Left hindlimb (tissue), 1 donor: ENCODE data around the gene TRNP1.

ENCODE experiments used
- DNase-seq: peaks from one replicate; pipeline ENCODE4 v3.0.0-alpha.2; 2018

Gene TRNP1

DNA sequence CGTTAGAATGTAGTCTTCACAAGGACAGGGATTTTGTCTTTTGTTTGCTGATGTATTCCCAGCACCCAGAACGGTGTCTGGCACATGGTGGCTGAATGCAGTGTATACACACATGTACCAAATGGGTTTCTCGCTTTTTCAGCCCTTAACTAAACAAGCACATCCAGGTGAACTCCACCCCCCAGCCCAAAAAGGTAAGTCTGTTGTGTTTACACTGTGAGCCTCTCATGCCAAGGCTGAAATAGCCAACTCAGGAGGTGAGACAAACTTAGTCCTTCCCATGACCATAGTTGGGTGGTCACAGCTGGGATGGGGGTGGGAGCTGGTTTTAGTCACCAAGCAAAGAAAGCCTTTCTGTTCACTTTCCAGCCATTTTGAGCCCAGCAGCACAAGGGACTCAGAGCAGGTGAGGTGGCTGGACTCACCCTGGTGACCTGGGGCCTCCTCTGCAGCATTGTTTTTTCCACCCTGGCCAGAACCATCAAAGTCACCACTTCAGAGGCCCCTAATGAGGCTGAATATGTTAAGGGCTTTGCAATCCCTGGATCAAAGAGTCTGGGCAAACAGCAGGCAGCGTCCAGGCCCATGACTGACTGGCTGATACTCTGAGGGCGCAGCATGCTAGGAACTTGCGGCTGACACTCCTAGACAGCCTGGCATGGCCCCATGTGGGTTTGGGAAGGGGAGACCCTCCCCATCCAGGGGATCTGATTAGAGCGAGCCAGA is 10.4 kb downstream of the TRNP1 start:
- DNase-seq: no peak

DNA sequence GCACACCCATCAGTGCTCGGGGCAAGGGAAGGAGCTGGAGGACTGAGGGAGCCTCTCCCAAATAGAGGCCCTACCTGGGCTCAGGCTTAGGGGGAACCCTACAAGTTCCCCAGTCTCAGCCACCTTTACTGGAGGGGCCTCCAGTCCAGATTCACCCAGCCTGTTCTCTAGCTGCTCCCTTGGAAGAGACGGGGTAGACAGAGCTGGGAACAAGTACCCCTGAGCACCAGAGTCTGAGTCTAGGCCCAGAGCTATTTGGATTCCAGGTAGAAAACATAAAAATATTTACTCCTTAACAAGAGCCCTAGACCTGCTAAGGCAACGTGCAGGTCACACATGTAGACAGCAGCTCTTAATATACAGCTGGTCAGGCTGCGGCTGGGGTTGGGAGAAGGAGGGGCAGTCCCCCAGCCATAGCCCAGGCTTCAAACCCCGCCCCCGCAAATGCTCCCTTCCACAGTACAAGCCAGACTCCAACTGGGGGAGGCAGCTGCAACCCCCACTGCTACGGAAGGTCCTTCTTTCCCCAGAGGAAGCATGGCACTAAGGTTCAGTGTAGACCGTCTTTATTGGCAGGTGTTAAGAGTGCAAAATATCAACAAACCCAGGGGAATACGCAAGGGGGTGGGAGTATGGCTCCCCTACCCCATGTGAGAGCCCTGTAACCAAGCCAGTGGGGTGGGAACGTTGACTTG is 11.1 kb downstream of the TRNP1 start:
- no peak for DNase-seq

DNA sequence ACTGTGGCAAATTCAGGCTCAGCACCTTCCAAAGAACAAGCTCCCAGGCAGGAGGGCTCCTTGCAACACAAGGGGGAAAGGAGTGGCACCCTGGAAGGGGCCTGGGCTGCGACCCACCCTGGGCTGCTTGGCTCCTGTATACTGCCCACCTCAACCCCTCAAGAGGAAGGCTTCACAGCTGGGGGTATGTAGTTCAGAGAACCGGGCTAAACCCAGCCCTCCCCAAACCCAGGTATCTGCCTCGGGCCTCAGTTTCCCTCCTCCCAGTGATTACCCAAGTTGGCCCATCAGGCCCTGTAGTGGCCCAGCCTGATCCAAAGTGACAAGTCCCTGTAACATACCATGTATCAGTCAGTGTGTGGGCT is 11.7 kb downstream of the TRNP1 start:
- no peak for DNase-seq

DNA sequence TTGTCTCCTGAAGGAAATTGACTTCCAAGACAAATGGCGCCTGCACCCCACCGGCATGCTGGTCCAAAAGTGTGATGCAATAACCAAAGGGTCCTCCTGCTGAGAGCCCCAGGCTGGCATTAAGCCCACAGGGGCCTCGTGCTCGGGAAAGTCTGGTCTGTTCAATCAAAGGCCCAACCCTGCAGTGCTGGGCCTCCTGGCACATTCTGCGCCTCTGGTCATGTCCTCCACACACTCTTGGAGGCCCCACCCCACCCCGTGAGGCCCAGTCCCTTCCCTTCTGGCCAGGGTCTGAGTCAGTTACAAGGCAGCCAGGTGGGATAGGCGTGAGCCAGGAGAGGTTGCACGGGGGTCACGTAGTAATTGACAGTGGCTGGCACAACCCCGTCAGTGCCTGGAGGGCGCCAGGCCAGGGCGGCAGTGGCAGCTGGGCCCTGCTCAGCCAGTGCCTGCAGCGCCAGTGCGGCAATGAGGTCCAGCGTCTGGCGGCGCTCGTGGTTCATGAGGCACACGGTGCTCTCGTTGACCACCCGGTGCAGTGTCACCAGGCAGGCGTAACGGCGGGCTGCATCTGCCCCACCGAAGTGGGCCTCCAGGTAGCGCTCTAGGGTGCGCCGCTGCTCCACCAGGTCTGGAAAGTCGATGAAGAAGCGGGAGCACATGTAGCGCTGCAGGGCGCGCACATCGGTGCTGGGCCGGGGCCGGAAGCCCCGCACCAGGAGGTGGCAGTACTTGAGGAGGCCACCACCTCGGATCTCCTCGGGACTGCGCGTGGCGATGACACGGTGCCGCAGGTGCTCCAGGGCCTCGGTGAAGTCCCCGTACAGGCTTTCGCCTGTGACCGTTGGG is 12.4 kb downstream of the TRNP1 start:
- DNase-seq: no peak

DNA sequence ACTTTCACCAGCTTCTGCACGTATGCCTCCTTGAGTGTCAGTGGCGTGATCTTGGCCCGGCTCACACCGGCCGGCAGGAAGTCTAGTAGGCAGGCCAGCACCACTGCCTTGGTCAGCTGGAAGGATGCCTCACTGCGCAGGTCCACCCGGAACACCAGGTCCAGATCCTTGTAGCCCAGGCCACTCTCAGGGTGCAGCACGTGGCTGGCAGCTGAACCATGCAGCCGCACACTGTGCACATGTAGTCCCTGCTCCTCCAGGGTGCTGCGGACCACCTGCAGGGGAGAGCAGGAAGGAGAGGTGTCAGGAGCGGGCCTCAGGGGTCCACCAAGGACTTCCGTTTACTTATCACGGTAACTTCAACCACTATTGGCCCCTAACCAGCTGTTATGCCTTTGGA is 13.2 kb downstream of the TRNP1 start:
- no peak for DNase-seq

DNA sequence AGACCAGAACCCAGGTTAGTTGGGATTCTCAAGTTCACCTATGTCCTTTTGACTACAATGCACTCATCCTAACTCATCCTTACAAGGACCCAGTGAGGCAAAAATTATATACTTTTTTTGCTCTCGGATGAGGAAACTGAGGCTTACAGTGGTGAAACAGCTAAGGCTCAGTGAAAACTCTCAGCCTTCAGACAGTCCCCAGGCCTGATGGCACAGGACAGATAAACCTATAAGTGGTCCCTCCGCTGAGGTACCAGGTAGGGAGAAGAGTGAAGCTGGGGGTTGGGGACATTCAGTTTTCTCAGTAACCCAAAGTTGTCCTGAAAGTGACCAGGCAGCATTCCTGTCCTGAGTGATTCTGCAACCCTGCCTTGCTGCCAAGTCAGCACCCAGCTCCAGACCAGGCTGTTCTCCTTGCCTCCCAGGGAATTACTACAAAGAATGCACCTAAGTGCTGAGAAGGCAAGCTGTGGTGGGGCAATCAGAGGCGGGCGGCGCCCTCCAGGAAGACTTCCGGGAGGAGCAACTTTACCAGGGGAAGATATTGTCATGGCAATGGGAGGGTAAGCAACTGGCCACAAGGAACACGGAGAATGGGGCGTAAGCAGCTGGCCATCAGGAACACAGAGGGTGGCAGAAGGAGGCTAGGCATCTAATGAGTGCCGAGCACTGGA is 14.6 kb downstream of the TRNP1 start:
- no peak for DNase-seq

DNA sequence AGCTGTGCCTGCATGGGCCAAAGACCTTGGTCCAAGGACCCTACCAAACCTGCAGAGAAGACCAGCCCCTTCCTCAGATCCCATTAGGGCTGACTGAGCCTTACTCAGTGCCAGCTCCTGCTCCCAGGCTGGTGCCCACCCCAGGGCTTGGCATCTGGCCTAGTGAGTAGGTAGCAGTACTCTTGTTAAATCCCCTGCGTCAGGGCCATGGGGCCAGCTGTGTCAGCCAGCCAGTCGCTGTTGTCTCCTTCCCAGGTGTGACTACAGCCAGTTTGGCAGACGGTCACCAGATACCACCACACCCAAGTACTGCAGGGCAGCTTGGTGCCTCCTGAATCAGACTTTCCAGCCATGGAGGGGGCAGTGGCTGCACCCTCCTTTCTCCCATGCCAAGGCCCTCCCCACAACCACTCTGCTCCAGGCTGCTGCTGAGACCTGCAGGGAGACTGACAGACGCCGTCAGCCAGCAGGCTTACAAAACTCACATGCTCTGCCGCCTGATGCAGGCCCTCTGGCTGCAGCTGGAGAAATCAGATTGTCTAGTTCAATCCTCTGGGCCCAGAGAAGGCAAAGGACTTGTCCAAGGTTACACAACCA is 16.2 kb downstream of the TRNP1 start:
- DNase-seq: peak; percentile 44

DNA sequence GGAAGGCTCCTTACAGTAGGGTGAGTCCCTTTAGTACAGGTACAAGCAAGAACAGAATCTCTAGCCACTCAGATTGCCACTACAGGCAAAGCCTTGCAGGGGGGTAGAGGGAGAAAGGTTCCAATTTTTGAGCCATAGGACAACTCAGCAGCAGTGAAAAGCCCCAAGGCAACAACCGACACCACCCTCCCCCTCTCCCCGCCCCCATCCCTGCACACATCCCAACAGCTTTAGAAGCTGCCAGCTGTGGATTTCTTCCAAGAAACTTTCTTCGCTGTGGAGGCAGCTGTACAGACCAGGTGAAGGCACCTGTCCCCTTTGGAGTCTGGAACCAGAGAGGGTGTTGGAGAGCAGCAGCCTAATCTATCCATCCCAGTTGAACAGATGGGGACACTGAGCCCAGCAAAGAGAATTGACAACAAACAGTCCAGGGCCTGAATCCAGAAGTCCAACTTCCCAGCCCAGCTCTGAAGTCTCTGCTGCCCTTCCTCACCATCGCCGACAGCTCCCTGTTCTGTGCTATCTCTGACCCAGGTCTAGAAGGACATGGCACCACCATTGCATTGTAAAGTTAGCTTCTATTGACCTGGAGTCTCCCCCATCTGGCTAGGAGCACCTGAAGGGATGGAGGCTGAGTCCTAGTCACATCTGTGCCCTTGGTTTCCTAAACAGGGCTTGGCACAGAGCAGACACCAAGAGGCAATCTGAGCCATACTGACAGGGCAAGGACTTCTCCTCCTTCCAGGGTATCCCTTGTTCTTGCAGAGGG is 16.9 kb downstream of the TRNP1 start:
- no peak for DNase-seq

DNA sequence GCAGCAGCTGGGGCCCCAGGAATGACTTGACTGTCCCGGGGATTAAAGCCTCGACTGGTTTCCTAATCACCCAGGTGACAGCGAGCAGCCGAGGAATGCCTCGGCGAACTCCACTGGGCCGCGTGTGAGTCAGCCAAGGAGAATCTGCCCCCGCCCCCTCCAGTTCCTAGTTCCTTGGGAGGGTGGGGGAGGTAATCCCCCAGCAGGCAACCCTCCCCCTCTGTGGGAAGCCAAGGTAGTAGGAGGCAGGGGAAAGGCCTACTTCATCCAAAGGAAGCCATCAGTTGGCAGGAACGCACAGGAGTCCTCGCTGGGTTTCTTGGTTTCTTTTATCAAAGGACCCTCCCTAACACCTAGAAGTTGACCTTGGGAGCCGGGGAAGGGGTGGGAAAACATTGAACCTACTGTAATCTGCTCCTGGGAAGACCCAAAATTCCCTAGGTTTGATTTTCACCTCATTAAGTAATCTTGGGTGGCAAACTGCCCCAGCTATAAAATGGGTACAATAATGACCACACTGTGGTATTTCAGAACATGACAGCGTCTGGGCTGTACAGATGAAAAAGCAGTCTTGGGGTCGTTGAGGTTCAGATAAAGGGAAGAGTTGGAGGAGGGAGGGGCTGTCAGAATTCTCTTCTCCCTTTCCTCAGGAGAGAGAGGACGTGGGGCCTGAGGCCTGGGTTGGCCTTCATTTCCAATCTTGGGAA is 17.7 kb downstream of the TRNP1 start:
- DNase-seq: no peak

DNA sequence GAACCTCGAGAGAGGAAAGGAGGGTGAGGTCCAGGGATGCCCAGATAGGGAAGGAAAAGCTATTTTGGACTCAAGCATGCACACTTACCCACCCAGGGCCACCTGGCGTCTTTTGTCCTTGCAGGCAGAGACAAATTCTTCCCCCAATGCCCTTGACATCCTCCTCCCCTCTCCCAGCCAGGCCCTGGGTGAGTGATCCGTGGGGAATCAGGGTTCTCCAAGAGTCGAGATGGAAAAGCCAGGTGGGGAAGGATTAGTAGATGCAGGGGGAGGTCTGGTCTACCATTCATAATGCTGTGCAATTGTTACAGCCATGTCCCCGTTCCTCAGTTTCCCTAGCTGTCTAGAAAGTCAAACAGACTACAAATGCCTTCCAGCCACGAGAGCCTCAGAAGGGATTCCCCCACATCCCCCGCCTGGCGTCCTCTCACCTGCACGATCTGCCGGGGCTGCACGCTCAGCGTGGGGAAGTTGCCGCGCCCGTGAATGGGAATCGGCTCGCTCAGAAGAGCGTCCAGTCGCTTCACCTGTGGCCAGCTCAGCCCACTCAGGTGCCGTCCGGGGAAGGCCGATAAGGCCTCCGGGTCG is 18.6 kb downstream of the TRNP1 start:
- DNase-seq: no peak

DNA sequence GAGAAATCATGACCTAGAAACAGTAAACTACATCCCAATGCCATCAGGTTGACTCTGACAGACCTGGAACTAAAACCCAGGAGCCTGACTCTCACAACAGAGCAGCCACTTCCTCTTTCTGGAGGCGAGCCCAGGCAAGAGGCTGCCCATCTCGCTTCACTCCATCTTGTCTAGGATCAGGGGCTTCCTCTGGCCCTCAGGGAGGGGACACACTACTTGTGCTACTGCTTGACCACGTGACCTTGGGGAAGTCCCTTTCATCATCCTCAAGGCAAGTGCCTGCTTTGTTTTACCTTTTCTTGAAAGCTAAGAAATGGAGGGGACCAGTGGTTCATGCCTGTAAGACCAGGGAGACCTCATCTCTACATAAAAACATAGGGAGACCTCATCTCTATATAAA is 21.8 kb downstream of the TRNP1 start:
- DNase-seq: no peak

DNA sequence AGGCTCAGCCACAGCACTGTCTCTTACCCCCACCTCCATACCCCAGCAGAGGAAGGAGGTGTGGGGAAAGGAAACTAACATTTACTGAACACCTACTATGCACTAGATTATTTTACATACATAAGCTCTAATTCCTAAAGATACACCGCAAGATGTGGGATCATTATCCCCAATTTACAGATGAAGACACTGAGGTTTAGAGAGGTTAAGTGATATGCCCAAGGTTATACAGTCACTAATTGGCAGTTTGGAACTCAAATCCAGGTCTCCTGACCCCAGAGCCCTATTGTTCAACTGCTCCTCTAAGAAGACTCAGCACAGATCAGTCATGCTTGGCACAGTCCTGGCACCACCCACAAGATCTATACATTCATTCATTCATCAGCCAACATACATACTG is 22.9 kb downstream of the TRNP1 start:
- no peak for DNase-seq

DNA sequence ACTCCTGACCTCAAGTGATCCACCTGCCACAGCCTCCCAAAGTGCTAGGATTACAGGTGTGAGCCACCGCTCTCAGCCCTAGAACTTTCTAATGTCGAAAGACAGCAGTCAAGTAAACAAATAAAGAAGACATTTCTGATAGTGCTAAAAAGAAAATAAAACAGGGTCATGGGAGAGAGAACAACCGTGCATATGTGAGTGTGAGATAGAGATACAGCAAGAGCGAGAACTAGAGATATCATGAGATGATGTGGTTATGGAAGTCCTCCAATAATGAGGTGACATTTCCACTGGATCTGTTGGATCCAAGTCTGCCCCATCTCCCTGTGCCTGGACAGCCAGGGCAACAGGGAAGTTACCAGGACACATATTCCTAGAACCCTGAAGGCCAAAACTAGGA is 23.7 kb downstream of the TRNP1 start:
- DNase-seq: no peak

DNA sequence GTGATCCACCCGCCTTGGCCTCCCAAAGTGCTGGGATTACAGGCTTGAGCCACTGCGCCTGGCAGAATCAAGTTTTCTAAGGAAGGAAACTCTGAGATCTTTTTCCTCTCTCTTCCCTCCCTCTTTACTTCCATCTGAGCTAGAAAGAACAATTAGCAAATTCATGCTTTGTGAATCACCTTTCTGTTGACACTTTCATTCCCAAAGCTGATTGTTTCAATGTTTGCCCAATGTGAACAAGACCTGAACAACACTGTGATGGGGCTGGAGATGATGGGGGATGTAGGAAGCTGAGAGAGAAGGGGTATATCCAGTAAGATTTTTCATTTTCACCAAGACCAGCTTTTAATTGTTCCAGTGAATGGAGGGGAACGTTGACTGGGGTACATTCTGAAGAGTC is 24.8 kb downstream of the TRNP1 start:
- DNase-seq: no peak

DNA sequence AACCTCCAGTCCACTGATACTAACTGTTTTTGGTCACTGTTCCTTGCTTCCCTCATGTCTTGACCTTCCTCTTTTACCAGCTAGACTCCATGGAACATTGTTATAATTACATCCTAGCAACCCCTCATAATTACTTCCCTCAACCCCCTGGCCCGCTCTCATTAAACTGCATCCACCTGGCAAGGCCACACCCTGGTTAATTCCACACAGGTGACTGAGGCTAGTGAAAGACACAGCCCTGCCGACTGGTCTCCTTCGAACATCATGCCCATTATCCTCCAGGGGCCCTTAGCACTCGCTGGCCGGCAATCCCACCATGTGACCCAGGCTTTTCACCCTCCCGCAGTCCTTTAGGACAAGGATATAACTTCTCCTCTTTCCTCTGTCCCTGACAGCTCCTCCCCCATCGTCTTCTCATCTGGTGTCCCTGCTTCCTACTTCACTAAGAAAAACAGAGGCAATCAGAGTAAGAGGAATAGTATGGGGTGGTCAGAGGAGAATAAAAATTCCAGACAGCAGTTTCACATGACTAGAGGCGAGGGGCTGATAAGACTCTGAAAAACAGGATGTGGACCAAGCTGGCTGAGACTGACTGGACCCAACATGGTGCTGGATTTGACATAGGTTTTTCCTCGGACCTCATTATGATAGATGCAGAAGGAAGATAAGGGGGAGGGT is 28.0 kb downstream of the TRNP1 start:
- no peak for DNase-seq

DNA sequence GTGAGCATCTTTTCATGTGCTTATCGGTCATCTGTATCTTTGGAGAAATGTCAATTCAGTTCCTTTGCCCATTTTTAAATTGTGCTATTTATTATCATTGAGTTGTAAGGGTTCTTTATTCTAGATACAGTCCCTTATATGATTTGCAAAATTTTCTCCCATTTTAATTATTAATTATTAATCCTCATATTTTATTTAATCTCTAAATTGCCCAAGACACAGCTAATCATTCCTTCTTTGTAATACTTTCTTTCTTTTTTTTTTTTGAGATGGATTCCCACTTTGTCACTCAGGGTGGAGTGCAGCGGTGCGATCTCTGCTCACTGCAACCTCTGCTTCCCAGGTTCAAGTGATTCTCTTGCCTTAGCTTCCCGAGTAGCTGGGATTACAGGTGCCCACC is 32.2 kb downstream of the TRNP1 start:
- DNase-seq: no peak

DNA sequence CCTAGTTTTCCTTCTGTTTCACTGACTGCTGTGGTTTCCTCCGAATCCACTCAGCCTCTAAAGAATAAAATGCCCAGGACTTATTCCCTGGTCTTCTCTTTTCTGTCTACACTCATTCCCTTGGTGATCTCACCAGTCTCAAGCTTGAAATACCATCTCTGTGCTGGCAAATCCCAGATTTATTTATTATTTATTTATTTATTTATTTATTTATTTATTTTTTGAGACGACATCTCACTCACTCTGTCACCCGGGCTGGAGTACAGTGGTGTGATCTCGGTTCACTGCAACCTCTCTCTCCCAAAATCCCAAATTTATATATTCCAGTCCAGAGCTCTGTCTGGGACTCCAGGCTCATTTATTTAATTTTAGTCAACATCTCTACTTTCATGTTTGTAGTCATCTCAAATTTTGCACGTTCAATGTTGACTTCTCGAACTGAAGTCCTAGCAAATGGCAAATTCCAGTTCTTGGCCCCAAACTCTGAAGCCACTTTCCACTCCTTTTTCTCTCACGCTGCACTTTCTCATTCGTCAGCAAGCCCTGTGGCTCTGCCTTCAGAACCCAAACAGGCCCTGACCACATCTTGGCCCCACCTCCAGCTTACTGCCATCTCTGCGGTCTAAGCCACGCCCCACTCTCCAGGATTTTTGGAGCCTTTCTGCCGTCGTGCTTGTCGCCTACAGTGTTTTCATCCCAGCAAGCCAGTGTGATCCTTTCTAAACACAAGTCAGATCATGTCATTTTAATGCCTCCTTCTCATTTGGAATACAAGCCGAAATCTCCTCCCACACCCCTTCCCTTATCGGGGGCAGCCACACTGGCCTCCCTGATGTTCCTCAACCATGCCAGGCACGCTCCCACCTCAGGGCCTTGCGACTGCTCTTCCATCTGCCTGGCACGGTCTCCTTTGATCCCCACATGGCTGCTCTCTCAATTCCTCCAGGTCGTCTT is 33.4 kb downstream of the TRNP1 start:
- peak; percentile 77 for DNase-seq

DNA sequence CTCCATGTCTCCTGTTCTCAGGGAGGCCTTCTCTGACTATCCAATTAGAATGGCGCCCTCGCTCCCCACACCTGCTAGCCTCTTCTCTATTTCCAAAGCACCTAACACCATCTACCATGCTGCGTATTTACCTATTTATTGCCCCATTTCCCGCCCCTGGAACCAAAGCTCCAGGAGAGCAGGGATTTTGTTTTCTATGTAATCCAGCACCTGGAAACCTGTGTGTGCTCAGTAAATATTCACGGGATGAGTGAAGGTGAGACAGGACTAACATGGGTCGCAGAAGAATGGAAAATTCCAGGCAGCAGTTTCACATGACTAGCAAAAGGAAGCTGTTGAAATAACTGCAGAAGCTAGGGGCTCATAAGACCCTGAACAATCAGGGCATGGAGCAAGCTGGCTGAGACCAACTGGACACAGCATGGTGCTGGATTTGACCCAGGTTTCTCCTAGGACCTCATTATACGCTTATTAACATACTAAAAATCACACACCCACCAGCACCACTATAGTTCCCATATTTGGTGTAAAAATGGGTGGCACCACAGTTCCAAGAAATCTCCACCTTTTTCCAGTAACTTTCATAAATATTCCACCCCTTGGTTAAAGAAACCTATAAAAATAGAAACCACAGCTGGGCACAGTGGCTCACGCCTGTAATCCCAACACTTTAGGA is 34.2 kb downstream of the TRNP1 start:
- DNase-seq: no peak

DNA sequence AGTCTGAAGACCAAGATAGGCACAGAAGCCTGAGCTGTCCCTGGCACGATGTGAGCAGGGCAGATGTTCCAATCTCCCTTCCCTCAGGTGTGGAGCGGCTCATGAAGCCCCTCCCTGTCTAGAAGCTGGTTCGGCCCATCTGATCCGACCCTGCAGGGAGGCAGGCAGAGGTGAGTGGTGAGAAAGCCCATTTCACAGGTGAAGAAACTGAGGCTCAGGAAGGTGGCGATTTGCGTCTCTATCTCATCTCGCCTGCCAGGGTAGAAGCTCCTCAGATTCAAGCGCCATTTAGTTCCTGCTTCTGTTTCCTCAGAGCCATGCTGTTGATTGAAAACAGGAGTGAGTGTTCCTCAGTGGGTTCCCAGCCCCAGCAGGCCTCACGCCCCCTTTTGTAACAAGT is 36.0 kb downstream of the TRNP1 start:
- DNase-seq: no peak
